MM.1S (cell line): Measurements from ENCODE around the gene PPP6R2.
"Not testable (repeated sequence)": the region's sequence is repeated elsewhere in the genome, so short reads cannot be mapped to it uniquely, and the experiment has no call there.

Source experiments
- DNase-seq: peaks from one replicate; pipeline ENCODE4 v3.0.0-alpha.2; 2015
- H2AFZ ChIP-seq: fragments of 300-600 bp; sonication (generic); 2 replicates; pipeline ENCODE4 v1.6.0; 2016; ENCODE audit warnings: antibody characterized with exemption, low read length
- H3F3A ChIP-seq: fragments of 300-600 bp; sonication (generic); 2 replicates; pipeline ENCODE4 v1.6.1; 2016; ENCODE audit warnings: mild to moderate bottlenecking, antibody characterized with exemption, low read length, moderate library complexity, mixed read lengths; ENCODE audit not compliant: insufficient read depth
- H3K27ac ChIP-seq: fragments of 300-600 bp; sonication (generic); 2 replicates; pipeline ENCODE4 v1.5.1; 2016; ENCODE audit warnings: mild to moderate bottlenecking, low read length
- H3K27me3 ChIP-seq: fragments of 300-600 bp; sonication (generic); replicated peaks from 2 replicates; pipeline ENCODE4 v1.6.0; 2016; ENCODE audit warnings: low read length; ENCODE audit not compliant: insufficient read depth
- H3K36me3 ChIP-seq: fragments of 300-600 bp; sonication (generic); replicated peaks from 2 replicates; pipeline ENCODE4 v1.6.1; 2016; ENCODE audit warnings: mild to moderate bottlenecking, low read length, mixed read lengths; ENCODE audit not compliant: insufficient read depth
- H3K4me1 ChIP-seq: fragments of 300-600 bp; sonication (generic); 2 replicates; pipeline ENCODE4 v1.6.1; 2016; ENCODE audit warnings: low read length, mixed read lengths
- H3K4me2 ChIP-seq: fragments of 300-600 bp; sonication (generic); 2 replicates; pipeline ENCODE4 v1.6.0; 2016; ENCODE audit warnings: low read depth, low read length
- H3K4me3 ChIP-seq: fragments of 300-600 bp; sonication (generic); 2 replicates; pipeline ENCODE4 v1.5.1; 2016; ENCODE audit warnings: low read length, mixed read lengths
- H3K79me2 ChIP-seq: fragments of 300-600 bp; sonication (generic); 2 replicates; pipeline ENCODE4 v1.6.1; 2016; ENCODE audit warnings: mixed run types, low read length, mixed read lengths
- H3K9ac ChIP-seq: fragments of 300-600 bp; sonication (generic); 2 replicates; pipeline ENCODE4 v1.6.1; 2016; ENCODE audit warnings: low read length, mixed read lengths
- H3K9me2 ChIP-seq: fragments of 300-600 bp; sonication (generic); replicated peaks from 2 replicates; pipeline ENCODE4 v1.6.1; 2016; ENCODE audit warnings: mild to moderate bottlenecking, low read length, mixed read lengths; ENCODE audit not compliant: insufficient read depth
- H3K9me3 ChIP-seq: fragments of 300-600 bp; sonication (generic); replicated peaks from 2 replicates; pipeline ENCODE4 v1.6.1; 2016; ENCODE audit warnings: mild to moderate bottlenecking, low read length, mixed read lengths; ENCODE audit not compliant: insufficient read depth
- H4K20me1 ChIP-seq: fragments of 300-600 bp; sonication (generic); 2 replicates; pipeline ENCODE4 v1.6.1; 2016; ENCODE audit warnings: mild to moderate bottlenecking, low read length, moderate library complexity, mixed read lengths; ENCODE audit not compliant: insufficient read depth
- EZH2 ChIP-seq: fragments of 300-600 bp; sonication (generic); optimal IDR thresholded peaks from 2 replicates; pipeline ENCODE3; 2017; ENCODE audit warnings: low read depth, mild to moderate bottlenecking, antibody characterized with exemption, low read length, mixed read lengths
- EZH2phosphoT487 ChIP-seq: fragments of 300-600 bp; sonication (generic); IDR thresholded peaks from 2 replicates; pipeline ENCODE4 v1.6.1; 2018; ENCODE audit warnings: antibody characterized with exemption, low read length
- TF ChIP-seq, protein P1 (sequence below): fragments of 300-600 bp; sonication (generic); IDR thresholded peaks from 2 replicates; pipeline ENCODE4 v1.5.1; 2016; ENCODE audit warnings: antibody characterized with exemption, low read length, mixed read lengths

PPP6R2 gene

DNA sequence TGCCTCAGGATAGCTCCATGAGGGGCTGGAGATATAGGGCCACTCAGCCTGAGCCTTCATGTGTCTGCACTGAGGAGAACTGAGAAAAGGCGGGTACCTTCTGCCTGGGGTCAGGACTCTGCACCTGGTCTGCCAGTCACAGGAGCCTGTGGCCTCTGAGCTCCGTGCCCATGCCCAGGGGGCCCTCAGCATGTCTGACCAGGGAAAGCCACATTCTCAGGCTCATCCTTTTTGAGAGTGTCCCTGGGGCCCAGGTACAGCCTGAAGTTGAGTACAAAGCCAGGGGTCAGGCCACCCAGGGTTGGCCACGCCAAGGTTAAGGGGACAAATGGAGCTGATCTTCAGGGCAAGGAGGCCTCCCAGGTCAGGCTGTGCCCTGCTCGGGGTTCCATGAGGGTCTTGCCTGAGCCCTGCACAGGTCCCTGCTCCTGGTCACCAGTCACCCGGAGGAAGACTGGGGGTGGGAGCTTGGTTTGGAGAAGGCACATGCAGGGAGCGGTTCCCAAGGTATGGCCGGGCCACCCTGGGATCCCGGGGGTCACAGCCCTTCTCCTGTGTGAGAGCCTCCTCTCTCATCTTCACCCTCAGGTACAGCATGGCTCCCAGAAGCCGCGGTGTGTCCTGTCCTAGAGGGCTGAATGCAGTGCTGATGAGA, 22.3 kb upstream of the PPP6R2 start:
- Histone ChIP-seq H3K36me3 (no peaks in the 10 kb centered on the region), H4K20me1 (no peaks in the 10 kb centered on the region), H3F3A (no peaks in the 10 kb centered on the region), H3K4me3 (no peak overlapping the region), H3K27me3 (no peaks in the 10 kb centered on the region), H3K9ac (no peak overlapping the region), H3K9me3 (no peaks in the 10 kb centered on the region), H3K4me1 (peaks cover 6% of the 10 kb centered on the region), H2AFZ (no peak overlapping the region), H3K79me2 (no peaks in the 10 kb centered on the region), H3K27ac (no peak overlapping the region), H3K4me2 (no peak overlapping the region), H3K9me2 (no peaks in the 10 kb centered on the region)
- no peak for DNase-seq
- no peak for TF ChIP-seq EZH2
- TF ChIP-seq, protein P1, sequence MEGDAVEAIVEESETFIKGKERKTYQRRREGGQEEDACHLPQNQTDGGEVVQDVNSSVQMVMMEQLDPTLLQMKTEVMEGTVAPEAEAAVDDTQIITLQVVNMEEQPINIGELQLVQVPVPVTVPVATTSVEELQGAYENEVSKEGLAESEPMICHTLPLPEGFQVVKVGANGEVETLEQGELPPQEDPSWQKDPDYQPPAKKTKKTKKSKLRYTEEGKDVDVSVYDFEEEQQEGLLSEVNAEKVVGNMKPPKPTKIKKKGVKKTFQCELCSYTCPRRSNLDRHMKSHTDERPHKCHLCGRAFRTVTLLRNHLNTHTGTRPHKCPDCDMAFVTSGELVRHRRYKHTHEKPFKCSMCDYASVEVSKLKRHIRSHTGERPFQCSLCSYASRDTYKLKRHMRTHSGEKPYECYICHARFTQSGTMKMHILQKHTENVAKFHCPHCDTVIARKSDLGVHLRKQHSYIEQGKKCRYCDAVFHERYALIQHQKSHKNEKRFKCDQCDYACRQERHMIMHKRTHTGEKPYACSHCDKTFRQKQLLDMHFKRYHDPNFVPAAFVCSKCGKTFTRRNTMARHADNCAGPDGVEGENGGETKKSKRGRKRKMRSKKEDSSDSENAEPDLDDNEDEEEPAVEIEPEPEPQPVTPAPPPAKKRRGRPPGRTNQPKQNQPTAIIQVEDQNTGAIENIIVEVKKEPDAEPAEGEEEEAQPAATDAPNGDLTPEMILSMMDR: no peak
- TF ChIP-seq EZH2phosphoT487: no peak

DNA sequence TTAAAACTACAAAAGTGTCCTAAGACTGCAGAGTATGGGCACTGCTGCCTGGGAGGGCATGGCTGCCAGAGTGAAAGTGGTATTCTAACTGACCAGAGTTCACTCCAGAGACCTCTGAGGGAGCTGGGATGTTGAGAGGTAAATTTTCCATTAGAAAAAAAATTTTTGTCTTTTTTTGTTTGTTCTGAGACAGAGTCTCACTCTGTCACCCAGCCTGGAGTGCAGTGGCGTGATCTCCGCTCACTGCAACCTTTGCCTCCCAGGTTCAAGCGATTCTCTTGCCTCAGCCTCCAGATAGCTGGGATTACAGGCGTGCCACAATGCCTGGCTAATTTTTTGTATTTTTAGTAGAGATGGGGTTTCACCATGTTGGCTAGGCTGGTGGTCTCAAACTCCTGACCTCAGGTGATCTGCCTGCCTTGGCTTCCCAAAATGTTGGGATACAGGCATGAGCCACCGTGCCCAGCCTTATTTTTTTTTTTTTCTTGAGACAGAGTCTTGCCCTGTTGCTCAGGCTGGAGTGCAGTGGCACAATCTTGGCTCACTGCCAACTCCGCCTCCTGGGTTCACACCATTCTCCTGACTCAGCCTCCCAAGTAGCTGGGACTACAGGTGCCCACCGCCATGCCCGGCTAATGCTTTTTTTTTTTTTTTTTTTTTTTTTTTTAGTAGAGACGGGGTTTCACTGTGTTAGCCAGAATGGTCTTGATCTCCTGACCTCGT, 20.6 kb upstream of the PPP6R2 start:
- H4K20me1 ChIP-seq, H3K9me3 ChIP-seq, H3K4me3 ChIP-seq, H3K9me2 ChIP-seq, DNase-seq, H3K9ac ChIP-seq, H3K79me2 ChIP-seq, H3K27ac ChIP-seq, H3K27me3 ChIP-seq, H3K4me2 ChIP-seq, H3F3A ChIP-seq, H2AFZ ChIP-seq, H3K36me3 ChIP-seq: not testable (repeated sequence)
- peaks cover 11% of the 10 kb centered on the region; the same call in 1 of the 2 replicates for H3K4me1 ChIP-seq

DNA sequence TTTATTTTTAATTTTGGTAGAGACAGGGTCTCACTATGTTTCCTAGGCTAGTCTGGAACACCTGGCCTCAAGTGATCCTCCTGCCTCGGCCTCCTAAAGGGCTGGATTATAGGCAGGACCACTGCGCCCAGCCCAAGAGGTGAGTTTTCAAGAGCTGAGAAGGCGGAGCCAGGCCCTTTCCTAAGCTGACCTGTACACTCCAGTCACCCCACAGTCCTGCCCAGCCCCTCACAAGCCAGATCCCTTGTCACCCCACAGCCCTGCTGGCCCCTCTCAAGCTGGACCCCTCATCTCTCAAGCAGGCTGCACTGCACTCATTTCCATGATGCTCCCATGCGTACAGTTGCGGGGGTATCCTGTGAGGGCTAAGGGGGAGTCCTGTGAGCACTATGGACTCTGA, 19.2 kb upstream of the PPP6R2 start:
- no peaks in the 10 kb centered on the region for H3K36me3 ChIP-seq
- no peak for DNase-seq
- no peaks in the 10 kb centered on the region for H3K9me3 ChIP-seq
- H3K27me3 ChIP-seq: no peaks in the 10 kb centered on the region
- no peak overlapping the region for H3K4me3 ChIP-seq
- no peak for TF ChIP-seq EZH2
- TF ChIP-seq, protein P1: no peak
- TF ChIP-seq EZH2phosphoT487: no peak
- no peak overlapping the region for H3K27ac ChIP-seq
- H3K79me2 ChIP-seq: no peaks in the 10 kb centered on the region
- no peaks in the 10 kb centered on the region; the same call in 1 of the 2 replicates for H3F3A ChIP-seq
- no peak overlapping the region for H3K4me2 ChIP-seq
- H3K4me1 ChIP-seq: peaks cover 12% of the 10 kb centered on the region; the same call in 1 of the 2 replicates
- no peaks in the 10 kb centered on the region for H4K20me1 ChIP-seq
- H2AFZ ChIP-seq: no peak overlapping the region
- no peaks in the 10 kb centered on the region for H3K9me2 ChIP-seq
- H3K9ac ChIP-seq: no peak overlapping the region
